Naive thymus-derived CD8-positive, alpha-beta T cell (primary cell): ENCODE data around the gene CNIH3. TPM values are rescaled to one million over a fixed set of nuclear protein-coding genes. Genes with fewer than 3 reads are reported as not detected.

Source experiments
- ATAC-seq, 2 donors: fragments of 150-1000 bp; cut with Tn5 transposase in 1 of 2; sonication (Bioruptor Pico), chemical (Tn5 transposase) in 1 of 2; 1 replicate in 1 of 2; 2 replicates in 1 of 2; pipeline ENCODE4 v1.10.0; 2021; ENCODE audit warnings: mild to moderate bottlenecking in 2 of 2, moderate library complexity in 2 of 2
- POLR2A ChIA-PET: fragments of 350-600 bp; sonication (Branson Sonifier 250); formaldehyde crosslinking; loops from one replicate; lab custom pipeline; 2021; ENCODE audit warnings: antibody characterized with exemption; lab: Charles Lee
- DNase-seq, 10 donors: peaks; one replicate each; pipeline versions ENCODE4 v3.0.0 to v3.0.0-alpha.2; 2020 to 2022
- H3K27ac Mint-ChIP-seq, 10 donors: one replicate each; pipeline ENCODE4 v1.8.0; 2020 to 2022; ENCODE audit warnings: mild to moderate bottlenecking in 10 of 10, mixed read lengths in 10 of 10, moderate library complexity in 4 of 10, inconsistent platforms in 1 of 10
- H3K27me3 Mint-ChIP-seq, 5 donors: one replicate each; pipeline ENCODE4 v1.8.0; 2021 to 2022; ENCODE audit warnings: mixed read lengths in 5 of 5
- H3K36me3 Mint-ChIP-seq, 3 donors: one replicate each; pipeline ENCODE4 v1.8.0; 2020 to 2022; ENCODE audit warnings: mixed read lengths in 3 of 3, mild to moderate bottlenecking in 2 of 3, inconsistent platforms in 1 of 3
- H3K4me1 Mint-ChIP-seq, 4 donors: one replicate each; pipeline ENCODE4 v1.8.0; 2021 to 2022; ENCODE audit warnings: mixed read lengths in 4 of 4
- H3K4me3 Mint-ChIP-seq, 10 donors: one replicate each; pipeline ENCODE4 v1.8.0; 2020 to 2022; ENCODE audit warnings: mild to moderate bottlenecking in 10 of 10, mixed read lengths in 10 of 10, moderate library complexity in 6 of 10, inconsistent platforms in 1 of 10
- H3K9me3 Mint-ChIP-seq, 9 donors: one replicate each; pipeline ENCODE4 v1.8.0; 2020 to 2022; ENCODE audit warnings: mixed read lengths in 9 of 9, mild to moderate bottlenecking in 3 of 9, inconsistent platforms in 1 of 9, moderate library complexity in 1 of 9
- polyA plus RNA-seq, 3 donors: library from polyadenylated mRNA; unstranded; fragments of 300-500 nt; fragmentation: Illumina TruSeq; gene quantifications; one replicate each; pipeline ENCODE4 v1.2.3, GENCODE V29; 2021
- total RNA-seq, 8 experiments: library from RNA in 2 of 8; stranded (reverse) in 2 of 8; gene quantifications; one replicate each; pipeline ENCODE4 v1.2.3 and lab custom pipeline; 2021 to 2026

CNIH3 gene
- total and polyA plus RNA-seq, 5 experiments from 2014 or later = 0.98 to 3.6 (median 1.5) TPM

GRCh38 chr1:224719716-224720115 lies 103.6 kb downstream of the CNIH3 start:
- no peak for ATAC-seq
- POLR2A ChIA-PET = no interaction called here
- no peak overlapping the region for H3K4me3 Mint-ChIP-seq

GRCh38 chr1:224720216-224720615 lies 104.1 kb downstream of the CNIH3 start:
- DNase-seq = no peak
- peaks cover 4 to 34% (median 22%) of the 10 kb centered on the region in 5 donors for H3K27me3 Mint-ChIP-seq
- POLR2A ChIA-PET = no interaction called here
- H3K4me3 Mint-ChIP-seq = no peak overlapping the region
- H3K27ac Mint-ChIP-seq = no peak overlapping the region
- peaks cover 0 to 13% (median 6%) of the 10 kb centered on the region in 4 donors for H3K4me1 Mint-ChIP-seq
- peaks cover 0 to 2% (median 0%) of the 10 kb centered on the region in 9 donors for H3K9me3 Mint-ChIP-seq
- no peaks in the 10 kb centered on the region for H3K36me3 Mint-ChIP-seq
- no peak for ATAC-seq

More at GRCh38 chr1:224719716-224720115, 103.6 kb downstream of the CNIH3 start:
- DNase-seq = no peak
- no peak overlapping the region for H3K27ac Mint-ChIP-seq
- peaks cover 0 to 2% (median 0%) of the 10 kb centered on the region in 9 donors for H3K9me3 Mint-ChIP-seq
- H3K36me3 Mint-ChIP-seq = no peaks in the 10 kb centered on the region
- peaks cover 0 to 13% (median 6%) of the 10 kb centered on the region in 4 donors for H3K4me1 Mint-ChIP-seq
- H3K27me3 Mint-ChIP-seq = peaks cover 4 to 37% (median 22%) of the 10 kb centered on the region in 5 donors

DNA sequence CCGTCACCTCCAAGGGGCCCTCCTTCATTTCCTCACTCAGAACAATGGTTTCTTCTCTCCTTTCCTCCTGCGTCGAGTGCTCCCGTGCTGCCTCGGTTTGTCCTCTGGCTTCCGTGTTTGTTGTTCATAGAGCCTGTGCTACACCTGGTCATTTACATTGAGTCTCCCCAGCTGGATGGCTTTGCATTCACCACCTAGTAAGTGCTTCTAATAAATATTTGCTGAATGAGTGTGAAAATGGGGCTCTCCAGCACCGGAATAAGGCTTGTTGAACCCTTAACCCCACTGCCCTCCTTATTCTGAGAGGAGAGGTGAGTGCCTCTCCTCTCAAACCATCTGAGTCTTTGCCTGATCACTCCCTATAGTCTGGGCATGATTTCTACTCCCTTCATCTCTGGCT lies 104.9 kb downstream of the CNIH3 start:
- Mint-ChIP-seq H3K9me3 (peaks cover 0 to 2% (median 0%) of the 10 kb centered on the region in 9 donors), H3K4me3 (no peak overlapping the region), H3K27me3 (peaks cover 4 to 32% (median 22%) of the 10 kb centered on the region in 5 donors), H3K36me3 (no peaks in the 10 kb centered on the region), H3K27ac (no peak overlapping the region), H3K4me1 (peaks cover 0 to 11% (median 6%) of the 10 kb centered on the region in 4 donors)
- POLR2A ChIA-PET = no interaction called here
- DNase-seq (no peak), ATAC-seq (no peak)

- no peaks in the 10 kb centered on the region for H3K36me3 Mint-ChIP-seq
- ATAC-seq (no peak), DNase-seq (no peak)
- no peaks in the 10 kb centered on the region for H3K9me3 Mint-ChIP-seq
- no peak overlapping the region for H3K4me3 Mint-ChIP-seq
- H3K4me1 Mint-ChIP-seq = peaks cover 0 to 11% (median 6%) of the 10 kb centered on the region in 4 donors
- peaks cover 4 to 28% (median 19%) of the 10 kb centered on the region in 5 donors for H3K27me3 Mint-ChIP-seq
- POLR2A ChIA-PET = no interaction called here
- no peak overlapping the region for H3K27ac Mint-ChIP-seq
These were observed 106.7 kb downstream of the CNIH3 start for GRCh38 chr1:224722838-224723237.

DNA sequence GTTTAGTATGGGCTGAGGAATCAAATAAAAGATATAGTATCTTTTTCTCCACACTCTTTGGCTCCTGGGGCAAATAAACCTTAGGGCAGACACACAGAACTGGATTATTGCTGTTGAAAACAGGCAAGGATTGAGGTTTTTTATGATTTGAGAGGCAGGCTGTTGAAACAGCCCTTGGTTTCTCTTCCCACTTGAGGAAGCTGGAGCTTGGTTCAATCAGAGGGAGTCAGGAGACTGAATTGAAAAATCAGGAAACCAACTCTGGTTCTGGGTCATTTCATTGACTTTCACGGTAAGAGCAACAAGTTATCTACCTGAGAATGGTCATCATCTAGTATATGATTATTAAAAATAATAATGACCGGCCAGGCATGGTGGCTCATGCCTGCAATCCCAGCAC lies 108.4 kb downstream of the CNIH3 start:
- H3K27me3 Mint-ChIP-seq = peaks cover 3 to 17% (median 8%) of the 10 kb centered on the region in 5 donors

DNA sequence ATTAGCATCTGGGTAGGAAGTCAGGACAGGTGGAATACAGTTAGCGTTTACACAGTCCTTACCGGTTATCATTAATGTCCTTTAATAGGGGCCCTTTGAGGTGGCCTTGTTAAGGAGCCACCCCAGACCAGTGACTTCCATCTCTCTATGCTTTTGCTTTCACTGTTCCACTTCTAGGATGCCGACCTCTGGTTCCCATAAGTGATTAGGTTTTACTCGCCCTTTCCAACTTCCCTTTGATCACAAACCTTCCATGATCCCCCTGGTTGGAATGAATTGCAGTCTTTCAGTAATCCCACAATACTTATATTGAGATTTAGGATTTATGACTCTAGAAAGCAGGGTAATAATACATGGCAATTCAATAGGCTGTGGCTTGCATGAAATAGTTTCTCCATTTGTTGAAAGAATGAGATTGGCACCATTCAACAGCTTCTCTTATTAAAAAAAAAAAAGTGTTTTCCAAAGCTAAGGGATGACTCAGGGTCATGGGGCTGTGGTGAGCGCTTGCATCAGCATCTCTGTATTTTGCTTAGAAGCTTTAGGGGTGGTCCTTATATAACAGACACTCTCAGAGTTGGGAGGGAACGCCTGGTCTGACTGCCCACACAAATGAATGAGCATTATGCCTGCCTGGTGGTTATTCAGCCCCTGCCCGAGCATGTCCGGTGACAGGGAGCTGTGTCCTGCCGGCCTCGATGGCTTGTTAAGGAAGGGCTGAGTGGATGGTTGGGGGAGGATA lies 110.5 kb downstream of the CNIH3 start:
- ATAC-seq = no peak
- Mint-ChIP-seq H3K9me3 (no peaks in the 10 kb centered on the region), H3K4me1 (no peaks in the 10 kb centered on the region), H3K36me3 (no peaks in the 10 kb centered on the region), H3K4me3 (no peak overlapping the region), H3K27ac (peak overlapping the region in 1 of 10 donors; percentile 6), H3K27me3 (peaks cover 0 to 8% (median 1%) of the 10 kb centered on the region in 5 donors)
- POLR2A ChIA-PET = no interaction called here
- no peak for DNase-seq

More for the DNA sequence above, 108.4 kb downstream of the CNIH3 start:
- POLR2A ChIA-PET = no interaction called here
- Mint-ChIP-seq H3K27ac (no peak overlapping the region), H3K36me3 (no peaks in the 10 kb centered on the region), H3K9me3 (no peaks in the 10 kb centered on the region), H3K4me3 (no peak overlapping the region), H3K4me1 (peaks cover 0 to 2% (median 0%) of the 10 kb centered on the region in 4 donors)
- ATAC-seq (no peak), DNase-seq (no peak)

DNA sequence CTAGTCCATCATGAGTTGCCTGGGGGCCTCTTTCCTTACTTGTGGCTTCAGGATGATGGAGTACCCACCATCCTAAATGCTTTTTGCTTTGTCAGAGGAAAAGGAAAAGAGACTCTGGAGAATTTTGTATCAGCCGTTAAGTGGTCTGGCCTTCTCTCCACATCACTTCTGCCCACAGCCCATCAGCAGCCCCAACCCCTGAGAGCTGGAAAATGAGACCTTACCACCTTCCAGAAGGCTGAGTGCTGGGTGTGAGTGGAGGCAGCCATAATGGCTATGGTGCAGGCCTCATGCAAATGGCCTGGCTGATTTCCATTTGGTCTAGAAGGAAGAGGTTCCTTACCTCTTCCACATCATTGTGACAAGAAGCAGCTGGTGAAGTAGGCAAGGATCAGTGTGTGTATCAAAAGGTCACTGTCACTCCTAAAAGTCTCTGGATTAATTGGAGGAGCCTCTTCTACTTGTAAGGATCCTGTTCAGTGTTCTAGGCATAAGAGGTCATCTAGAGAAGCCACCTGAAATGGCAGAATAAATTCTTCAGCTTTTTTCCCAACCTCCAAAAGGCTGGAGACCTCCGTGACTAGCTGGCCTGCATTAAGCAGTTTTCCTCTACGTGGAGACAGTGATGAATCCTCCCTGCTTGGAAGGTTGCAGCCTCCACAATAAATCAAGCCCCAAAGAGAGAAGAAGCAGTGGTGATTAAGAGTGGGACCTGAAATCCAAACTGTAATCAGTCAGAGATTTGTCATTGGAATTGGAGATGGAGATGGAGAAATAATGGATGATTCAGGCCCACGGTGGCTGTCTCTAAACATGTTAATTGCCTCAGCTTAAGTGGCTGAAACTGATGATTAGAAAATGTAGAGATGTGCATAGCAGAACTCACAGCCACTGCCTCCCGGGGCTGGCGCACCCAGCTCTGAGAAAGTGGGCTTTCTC lies 111.5 kb downstream of the CNIH3 start:
- DNase-seq = no peak
- H3K4me1 Mint-ChIP-seq = peaks cover 0 to 4% (median 0%) of the 10 kb centered on the region in 4 donors
- no peaks in the 10 kb centered on the region for H3K36me3 Mint-ChIP-seq
- H3K4me3 Mint-ChIP-seq = no peak overlapping the region
- H3K27ac Mint-ChIP-seq = no peak overlapping the region
- no peaks in the 10 kb centered on the region for H3K9me3 Mint-ChIP-seq
- POLR2A ChIA-PET = no interaction called here
- H3K27me3 Mint-ChIP-seq = peaks cover 0 to 6% (median 0%) of the 10 kb centered on the region in 5 donors
- no peak for ATAC-seq

- H3K4me1 Mint-ChIP-seq = peaks cover 6 to 15% (median 13%) of the 10 kb centered on the region in 4 donors
- ATAC-seq (no peak), DNase-seq (no peak)
- H3K4me3 Mint-ChIP-seq = no peak overlapping the region
- H3K36me3 Mint-ChIP-seq = no peaks in the 10 kb centered on the region
- H3K27ac Mint-ChIP-seq = no peak overlapping the region
- POLR2A ChIA-PET = no interaction called here
- H3K27me3 Mint-ChIP-seq = peaks cover 0 to 6% (median 0%) of the 10 kb centered on the region in 5 donors
- no peaks in the 10 kb centered on the region for H3K9me3 Mint-ChIP-seq
These were observed 114.4 kb downstream of the CNIH3 start for GRCh38 chr1:224730540-224730939.

DNA sequence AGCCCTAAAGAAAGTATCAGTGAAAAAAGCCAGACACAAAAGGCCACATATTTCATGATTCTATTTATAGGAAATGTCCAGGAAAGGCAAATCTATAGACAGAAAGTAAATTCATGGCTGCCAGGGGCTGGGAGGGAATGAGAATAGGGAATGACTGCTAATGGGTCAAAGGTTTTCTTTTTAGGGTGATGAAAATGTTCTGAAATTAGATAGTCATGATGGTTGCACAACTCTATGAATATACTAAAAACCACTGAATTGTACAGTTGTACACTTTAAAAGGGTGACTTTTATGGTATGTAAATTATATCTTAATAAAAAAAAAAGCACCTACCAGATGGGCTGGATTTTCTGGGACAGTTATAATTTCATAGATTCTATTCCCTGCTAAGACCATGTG lies 114.8 kb downstream of the CNIH3 start:
- H3K4me1 Mint-ChIP-seq = peaks cover 6 to 15% (median 13%) of the 10 kb centered on the region in 4 donors
- no peak overlapping the region for H3K27ac Mint-ChIP-seq
- peaks cover 0 to 6% (median 0%) of the 10 kb centered on the region in 5 donors for H3K27me3 Mint-ChIP-seq
- no peak overlapping the region for H3K4me3 Mint-ChIP-seq
- H3K9me3 Mint-ChIP-seq = no peaks in the 10 kb centered on the region
- DNase-seq (no peak), ATAC-seq (no peak)
- no peaks in the 10 kb centered on the region for H3K36me3 Mint-ChIP-seq
- POLR2A ChIA-PET = no interaction called here

DNA sequence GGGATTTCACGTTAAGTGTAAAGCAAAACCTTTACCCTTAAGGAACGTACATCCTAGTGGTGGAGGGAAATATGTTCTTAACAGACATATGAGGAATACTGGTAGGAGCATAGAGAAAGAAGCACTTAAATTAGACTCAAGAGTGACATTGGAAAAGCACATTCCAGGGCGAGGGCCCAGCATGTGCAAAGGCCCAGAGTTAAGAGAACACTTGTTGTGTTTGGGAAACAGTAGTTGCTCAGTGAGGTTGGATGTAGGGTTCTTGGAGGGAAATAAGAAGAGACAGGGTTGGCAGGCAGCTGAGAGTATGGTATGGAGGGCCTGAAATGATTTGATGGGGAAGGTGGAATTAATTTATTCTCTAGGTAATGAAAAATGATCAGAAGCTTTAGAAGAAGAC lies 115.5 kb downstream of the CNIH3 start:
- H3K36me3 Mint-ChIP-seq = no peaks in the 10 kb centered on the region
- H3K27me3 Mint-ChIP-seq = peaks cover 0 to 6% (median 0%) of the 10 kb centered on the region in 5 donors
- H3K4me1 Mint-ChIP-seq = peaks cover 6 to 15% (median 13%) of the 10 kb centered on the region in 4 donors
- no peak for ATAC-seq
- no peak for DNase-seq
- H3K27ac Mint-ChIP-seq = no peak overlapping the region
- H3K9me3 Mint-ChIP-seq = no peaks in the 10 kb centered on the region
- POLR2A ChIA-PET = no interaction called here
- H3K4me3 Mint-ChIP-seq = no peak overlapping the region

DNA sequence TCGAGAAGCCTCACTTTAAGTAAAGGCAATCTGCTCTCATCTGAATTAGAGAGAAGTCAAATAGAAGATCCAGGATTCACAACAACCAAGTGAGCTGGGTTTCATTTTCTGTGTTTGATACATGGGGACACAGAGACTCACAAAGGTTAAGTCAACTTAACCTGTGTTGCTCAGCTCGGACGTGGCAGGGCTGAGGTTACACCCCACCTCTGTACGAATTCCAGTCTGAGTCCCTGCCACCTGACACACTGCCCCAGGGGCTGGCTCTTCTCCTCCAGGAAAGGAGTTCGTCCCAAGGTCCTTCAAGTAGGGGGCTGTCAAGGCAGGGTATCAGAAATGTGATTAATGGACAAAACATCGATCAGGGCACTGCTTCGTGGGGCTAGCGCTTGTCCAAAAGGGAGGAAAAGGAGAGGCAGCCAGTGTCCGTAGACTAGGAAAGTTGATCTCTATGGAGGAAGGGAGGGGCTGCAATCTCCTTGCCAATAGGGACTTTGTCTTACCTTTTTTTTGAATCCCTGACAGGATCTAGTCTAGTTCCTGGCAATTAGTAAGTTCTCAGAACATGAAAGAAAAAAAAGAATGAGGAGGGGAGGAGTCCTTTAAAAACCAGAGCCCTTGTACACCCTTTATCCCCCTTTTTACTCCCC lies 116.4 kb downstream of the CNIH3 start:
- ATAC-seq (no peak), DNase-seq (no peak)
- peak overlapping the region in 1 of 10 donors; percentile 6 for H3K4me3 Mint-ChIP-seq
- H3K27me3 Mint-ChIP-seq = peaks cover 0 to 6% (median 0%) of the 10 kb centered on the region in 5 donors
- no peaks in the 10 kb centered on the region for H3K9me3 Mint-ChIP-seq
- peak overlapping the region in 1 of 10 donors; percentile 63 for H3K27ac Mint-ChIP-seq
- H3K4me1 Mint-ChIP-seq = peaks cover 6 to 17% (median 13%) of the 10 kb centered on the region in 4 donors
- POLR2A ChIA-PET = no interaction called here
- no peaks in the 10 kb centered on the region for H3K36me3 Mint-ChIP-seq
